Raji (cell line): ENCODE measurements around the gene GRID1.

ENCODE experiments used
- POLR2A ChIP-seq: IDR thresholded peaks from 2 replicates; pipeline ENCODE4 v1.6.1; 2011; ENCODE audit warnings: low read depth, low read length, control low read depth; ENCODE audit not compliant: insufficient read depth

Gene GRID1

DNA sequence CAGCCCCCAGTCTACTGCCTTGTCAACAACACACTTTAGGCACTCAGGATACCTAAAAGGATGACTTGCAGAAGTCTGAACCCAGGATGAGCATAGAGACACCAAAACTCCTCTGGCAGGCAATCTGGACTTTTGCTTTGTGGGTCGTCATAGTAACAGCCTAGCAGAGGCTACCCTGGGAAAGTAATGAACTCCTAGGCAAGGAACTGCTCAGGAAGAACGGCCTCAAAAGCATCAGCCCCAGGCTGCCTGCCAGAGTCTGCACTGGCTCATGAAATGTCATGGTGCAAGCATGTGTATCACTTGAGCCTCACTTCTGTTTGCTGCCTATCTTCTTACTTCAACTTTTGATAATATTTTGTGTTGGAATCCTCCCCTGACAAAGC lies 715.1 kb downstream of the GRID1 start:
- TF ChIP-seq POLR2A, result no peak

DNA sequence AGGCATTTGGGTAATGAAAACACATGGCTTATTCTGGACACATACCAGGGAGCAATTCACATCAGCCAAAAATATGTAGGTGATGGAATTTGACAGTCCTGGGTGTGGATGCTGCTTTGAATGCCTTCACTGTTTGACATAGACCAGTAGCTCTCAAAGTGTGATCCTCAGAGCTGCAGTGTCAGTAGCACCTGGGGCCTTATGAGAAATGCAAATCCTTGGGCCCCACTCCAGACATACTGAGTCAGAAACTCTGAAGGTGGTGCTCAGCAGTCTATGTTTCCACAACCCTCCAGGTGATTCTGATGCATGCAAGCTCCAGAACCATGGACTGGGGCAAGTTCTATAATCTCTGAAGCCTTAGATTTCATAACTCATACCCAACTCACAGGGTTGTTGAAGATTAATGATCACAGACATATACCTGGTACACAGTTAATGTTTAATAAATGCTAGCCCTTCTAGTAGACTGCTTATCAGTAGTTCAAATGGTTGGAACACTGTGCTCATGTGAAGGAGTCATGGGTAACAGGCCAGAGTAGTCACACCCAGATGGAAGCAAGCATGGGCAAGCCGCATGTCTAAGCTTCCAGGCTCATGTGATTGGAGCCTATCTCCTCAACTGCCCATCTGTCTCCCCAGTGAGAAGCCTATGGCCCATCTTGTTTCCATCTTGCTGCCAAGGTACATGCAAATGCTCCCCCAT lies 715.7 kb downstream of the GRID1 start:
- no peak for TF ChIP-seq POLR2A

DNA sequence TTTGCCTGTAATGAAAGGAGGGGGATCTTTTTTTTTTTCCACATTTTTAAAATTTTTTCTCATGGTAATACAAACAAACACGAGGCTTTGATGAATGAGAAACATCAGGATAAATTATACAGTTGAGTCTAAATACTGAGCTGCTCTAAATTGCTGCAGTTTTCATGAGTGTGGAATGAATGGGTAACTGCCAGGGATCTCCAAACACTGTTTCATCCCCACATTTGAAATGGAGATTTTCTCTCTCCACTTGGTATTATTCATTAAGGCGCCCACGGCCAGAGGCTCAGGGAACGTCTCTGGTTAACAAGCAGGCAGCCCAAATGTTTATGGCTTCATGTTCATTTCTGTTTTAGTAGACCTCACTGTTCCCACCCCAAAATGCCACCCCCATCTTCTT lies 717.1 kb downstream of the GRID1 start:
- no peak for TF ChIP-seq POLR2A

- TF ChIP-seq POLR2A, result no peak
Measured at GRCh38 chr10:85648279-85648754, 718.3 kb downstream of the GRID1 start.

GRCh38 chr10:85647741-85648140 lies 718.9 kb downstream of the GRID1 start:
- TF ChIP-seq POLR2A, result no peak

DNA sequence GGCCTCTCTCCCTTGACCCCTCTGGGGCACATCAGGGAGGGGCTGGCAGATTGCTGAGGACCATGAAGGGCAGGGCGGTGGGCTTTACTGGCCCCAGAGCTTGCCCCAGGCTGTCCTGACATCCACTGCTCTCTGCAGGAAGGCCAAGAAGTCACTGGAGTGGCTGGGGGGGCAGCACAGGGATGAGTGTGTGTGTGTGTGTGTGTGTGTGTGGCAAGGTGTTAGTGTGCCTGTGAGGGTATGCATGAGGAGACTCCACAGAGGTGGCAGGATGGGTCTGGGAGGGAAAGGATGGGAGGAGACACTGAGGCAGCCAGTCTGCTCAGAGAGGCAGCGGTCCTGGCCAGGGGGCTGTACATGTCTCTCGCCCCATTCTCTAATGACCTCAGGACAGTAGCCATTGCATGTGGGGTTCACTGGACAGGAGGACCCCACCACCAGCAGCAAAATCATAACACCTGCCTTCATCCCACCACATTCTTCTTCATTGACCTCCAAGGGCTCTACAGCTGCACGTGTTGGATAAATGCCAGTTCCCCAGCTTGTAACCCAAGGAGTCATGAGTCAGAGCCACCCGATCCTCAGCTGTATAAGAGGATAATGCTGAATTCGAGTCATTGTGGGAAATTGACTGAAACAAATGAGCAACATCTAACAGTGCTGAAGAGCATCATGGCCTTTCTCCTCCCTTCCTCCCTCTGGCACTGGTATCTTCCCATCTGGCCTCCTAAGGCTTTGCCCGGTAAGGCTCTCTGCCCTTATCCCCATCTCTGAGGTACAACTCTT lies 720.5 kb downstream of the GRID1 start:
- TF ChIP-seq POLR2A, result no peak

GRCh38 chr10:85645053-85645452 lies 721.5 kb downstream of the GRID1 start:
- no peak for TF ChIP-seq POLR2A

DNA sequence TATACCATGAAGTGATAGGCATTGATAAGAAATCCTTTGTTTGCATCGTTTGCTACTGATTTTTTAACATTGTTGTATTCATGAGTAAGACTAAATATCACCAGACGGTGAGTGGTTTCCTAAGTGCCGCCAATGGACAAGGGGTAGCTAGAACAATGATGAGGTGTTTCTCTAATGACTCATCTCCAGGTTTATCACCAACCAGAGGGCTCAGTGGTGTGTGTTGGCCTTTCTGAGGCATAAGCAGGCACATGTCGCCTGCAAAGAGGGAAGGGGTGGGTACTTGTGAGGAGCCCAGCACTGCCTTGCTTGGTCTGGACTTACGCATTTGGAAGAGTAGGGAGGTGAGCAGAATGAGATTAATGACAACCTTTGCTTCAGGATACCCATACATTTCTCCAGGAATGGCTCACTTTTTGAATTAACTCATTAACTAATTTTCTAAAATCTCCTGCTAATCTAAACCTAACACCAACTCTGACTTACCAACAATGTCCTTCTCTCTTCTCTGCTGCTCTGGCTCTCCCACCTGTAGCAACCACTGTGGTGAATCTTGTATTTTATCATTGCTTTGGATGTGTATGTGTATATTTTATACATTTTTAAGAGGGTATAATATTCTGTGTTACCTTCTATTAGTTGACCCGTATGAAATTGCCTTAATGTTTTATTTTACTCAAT lies 722.6 kb downstream of the GRID1 start:
- TF ChIP-seq POLR2A, result no peak

- TF ChIP-seq POLR2A, result no peak
Measured at GRCh38 chr10:85643171-85643844, 723.3 kb downstream of the GRID1 start.

DNA sequence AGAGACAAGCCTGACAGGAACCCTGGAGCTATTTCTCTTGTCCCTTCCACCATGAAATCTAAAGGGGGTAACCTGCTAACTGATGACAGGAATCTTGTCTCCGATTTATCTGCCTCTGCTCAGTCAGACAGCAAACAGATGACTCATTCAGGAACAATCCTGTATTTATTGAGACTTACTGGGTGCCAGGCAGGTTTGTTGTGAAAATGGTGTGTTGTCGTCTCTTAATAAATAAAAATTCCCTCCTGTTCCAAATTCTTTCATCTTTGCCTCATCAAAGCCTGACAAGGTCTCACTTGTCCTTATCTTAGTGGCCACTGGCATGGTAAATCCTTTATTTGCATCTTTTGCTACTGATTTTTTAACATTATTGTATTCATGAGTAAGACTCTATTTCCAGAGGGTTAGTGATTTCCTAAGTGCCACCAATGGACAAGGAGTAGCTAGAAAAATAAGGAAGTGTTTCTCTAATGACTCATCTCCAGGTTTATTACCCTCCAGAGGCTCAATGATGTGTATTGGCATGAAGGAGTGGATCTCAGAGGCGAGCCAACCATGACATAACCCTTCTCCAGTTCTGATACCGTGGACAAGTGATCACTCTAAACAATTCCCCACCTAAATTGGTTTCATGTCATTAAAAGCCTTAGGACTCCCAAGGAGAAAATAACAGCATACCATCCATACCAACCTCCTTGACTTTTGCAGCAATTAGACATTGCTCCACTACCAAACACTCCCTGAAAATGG lies 724.0 kb downstream of the GRID1 start:
- TF ChIP-seq POLR2A, result no peak

DNA sequence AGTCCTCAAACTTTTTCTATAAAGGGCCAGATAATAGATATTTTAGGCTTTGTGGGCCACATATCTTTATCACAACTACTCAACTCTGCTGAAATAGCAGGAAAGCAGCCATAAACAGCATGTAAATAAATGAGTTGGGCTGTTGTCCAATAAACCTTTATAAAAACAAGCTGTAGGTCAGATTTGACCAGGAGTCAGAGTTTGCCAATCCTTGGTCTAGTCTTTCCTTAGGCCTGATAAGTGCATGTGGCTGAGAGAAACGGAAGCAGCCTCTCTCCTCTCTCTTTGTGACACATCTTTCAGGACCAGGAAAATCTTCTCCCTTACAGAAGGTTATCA lies 724.5 kb downstream of the GRID1 start:
- TF ChIP-seq POLR2A, result no peak

DNA sequence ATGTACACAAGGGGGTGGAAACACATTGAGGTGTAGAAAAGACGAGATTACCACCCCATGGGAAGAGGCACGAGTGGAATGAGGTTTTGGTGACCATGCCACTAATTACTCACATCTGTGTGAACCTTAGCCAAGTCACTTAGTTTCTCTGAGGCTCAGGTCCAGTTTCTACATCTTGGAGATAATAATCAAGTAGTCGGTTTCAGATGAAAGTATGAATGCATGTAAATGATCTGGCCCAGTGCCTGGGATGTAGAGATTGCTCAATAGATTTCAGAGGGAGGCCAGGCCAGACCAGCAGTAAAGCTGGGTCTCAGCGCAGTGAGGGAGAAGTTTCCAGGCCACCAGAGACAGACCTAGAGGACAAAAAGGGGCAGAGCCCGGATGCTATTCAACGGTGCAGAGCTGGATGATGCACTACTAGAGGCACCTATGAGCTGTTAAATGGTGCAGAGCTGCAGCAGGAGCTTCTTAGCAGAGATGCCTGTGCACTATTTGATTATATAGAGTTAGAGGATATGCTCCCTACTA lies 725.1 kb downstream of the GRID1 start:
- TF ChIP-seq POLR2A, result no peak

DNA sequence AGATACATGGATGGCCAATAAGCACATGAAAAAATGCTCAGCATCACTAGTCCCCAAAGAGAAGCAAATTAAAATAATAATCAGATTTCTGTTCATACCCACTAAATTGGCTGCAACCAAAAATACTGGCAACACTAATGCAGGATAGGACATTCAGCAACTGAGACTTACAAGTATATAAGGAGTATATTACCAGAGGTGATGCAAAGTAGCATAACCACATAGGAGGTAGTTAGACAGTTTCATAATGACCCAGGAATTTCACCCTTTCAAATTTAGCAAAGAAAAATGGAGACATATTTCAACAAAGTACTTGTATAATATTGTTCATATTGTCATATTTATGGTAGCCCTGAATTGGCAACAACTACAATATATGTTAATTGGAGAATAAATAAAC lies 727.8 kb downstream of the GRID1 start:
- TF ChIP-seq POLR2A, result no peak

DNA sequence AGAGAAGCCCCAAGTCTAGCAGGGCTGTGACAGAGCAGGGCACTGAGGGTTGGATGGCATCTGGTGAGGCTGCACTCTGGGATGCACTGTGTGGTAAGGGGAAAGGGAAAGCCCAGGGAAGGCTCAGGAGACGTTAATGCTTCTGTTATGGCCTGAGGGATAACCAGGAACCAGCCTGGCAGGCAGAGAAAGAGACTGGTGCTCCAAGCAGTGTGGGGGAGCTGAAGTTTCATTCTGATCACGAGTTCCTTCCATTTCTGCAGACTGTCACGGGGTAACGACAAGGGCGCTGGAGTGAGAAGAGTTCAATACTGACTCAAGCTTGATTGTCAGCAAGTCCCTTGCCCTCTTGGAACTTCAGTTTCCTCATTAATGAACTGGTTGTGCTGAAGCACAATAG lies 730.9 kb downstream of the GRID1 start:
- no peak for TF ChIP-seq POLR2A
